Neural progenitor cell (in vitro differentiated cells): ENCODE results near the gene GNAQ. TPM values are rescaled to one million over a fixed set of nuclear protein-coding genes. Genes with fewer than 3 reads are reported as not detected.

Source experiments
- DNase-seq: peaks from one replicate; pipeline ENCODE4 v3.0.0-alpha.2; 2016; ENCODE audit warnings: low spot score
- H2AFZ ChIP-seq: fragments of 200-600 bp; sonication (generic); replicated peaks from 2 replicates; pipeline ENCODE4 v1.6.1; 2016; ENCODE audit warnings: antibody characterized with exemption
- H3F3A ChIP-seq: fragments of 200-600 bp; sonication (generic); 2 replicates; pipeline ENCODE4 v1.6.1; 2016; ENCODE audit warnings: antibody characterized with exemption, low read depth
- H3K27ac ChIP-seq: fragments of 200-600 bp; sonication (generic); 2 replicates; pipeline ENCODE4 v1.5.1; 2016; ENCODE audit warnings: mild to moderate bottlenecking
- H3K27me3 ChIP-seq: fragments of 200-600 bp; sonication (generic); 2 replicates; pipeline ENCODE4 v1.6.1; 2016; ENCODE audit warnings: mild to moderate bottlenecking, moderate library complexity
- H3K36me3 ChIP-seq: fragments of 200-600 bp; sonication (generic); 2 replicates; pipeline ENCODE4 v1.5.1; 2016
- H3K4me1 ChIP-seq: fragments of 200-600 bp; sonication (generic); 2 replicates; pipeline ENCODE4 v1.6.1; 2016; ENCODE audit warnings: mixed run types
- H3K4me2 ChIP-seq: fragments of 200-600 bp; sonication (generic); 2 replicates; pipeline ENCODE4 v1.6.1; 2016
- H3K4me3 ChIP-seq: fragments of 200-600 bp; sonication (generic); 2 replicates; pipeline ENCODE4 v1.5.1; 2016
- H3K79me2 ChIP-seq: fragments of 200-600 bp; sonication (generic); 2 replicates; pipeline ENCODE4 v1.6.1; 2016; ENCODE audit warnings: low read depth
- H3K9ac ChIP-seq: fragments of 200-600 bp; sonication (generic); 2 replicates; pipeline ENCODE4 v1.6.1; 2016
- H3K9me3 ChIP-seq: fragments of 200-600 bp; sonication (generic); 2 replicates; pipeline ENCODE4 v1.5.1; 2016; ENCODE audit warnings: low read depth
- H4K20me1 ChIP-seq: fragments of 200-600 bp; sonication (generic); 2 replicates; pipeline ENCODE4 v1.6.1; 2016; ENCODE audit warnings: low read depth
- H3K27ac Mint-ChIP-seq: 3 replicates; pipeline ENCODE4 v1.8.0; 2021; ENCODE audit warnings: mixed read lengths
- H3K27me3 Mint-ChIP-seq: 2 replicates; pipeline ENCODE4 v1.8.0; 2022; ENCODE audit warnings: low read depth, mild to moderate bottlenecking, inconsistent platforms, moderate library complexity, mixed read lengths; ENCODE audit not compliant: insufficient read depth
- H3K36me3 Mint-ChIP-seq: 3 replicates; pipeline ENCODE4 v1.8.0; 2021; ENCODE audit warnings: mixed read lengths
- H3K4me1 Mint-ChIP-seq: 3 replicates; pipeline ENCODE4 v1.8.0; 2021; ENCODE audit warnings: mixed read lengths
- H3K4me3 Mint-ChIP-seq: 3 replicates; pipeline ENCODE4 v1.8.0; 2021; ENCODE audit warnings: mild to moderate bottlenecking, moderate library complexity, mixed read lengths
- H3K9me3 Mint-ChIP-seq: 3 replicates; pipeline ENCODE4 v1.8.0; 2020; ENCODE audit warnings: mixed read lengths
- CTCF ChIP-seq: fragments of 200-600 bp; sonication (generic); IDR thresholded peaks from 2 replicates; pipeline ENCODE4 v1.5.1; 2017; ENCODE audit warnings: antibody characterized with exemption, mild to moderate bottlenecking
- EZH2 ChIP-seq: fragments of 200-600 bp; sonication (generic); IDR thresholded peaks from 2 replicates; pipeline ENCODE4 v1.6.1; 2017; ENCODE audit warnings: antibody characterized with exemption, mild to moderate bottlenecking, moderate library complexity
- EZH2phosphoT487 ChIP-seq: fragments of 200-600 bp; sonication (generic); IDR thresholded peaks from 2 replicates; pipeline ENCODE4 v1.6.1; 2017; ENCODE audit warnings: antibody characterized with exemption
- total RNA-seq: library from RNA; depleted of rRNA; stranded (reverse); fragments of >200 nt; gene quantifications from 2 replicates; pipeline ENCODE4 v1.2.3, GENCODE V29; 2015; ENCODE audit warnings: low replicate concordance

GNAQ gene
- total RNA-seq, 1 donor from 2014 or later, result 87.9 TPM

GRCh38 chr9:77803423-77803822, 228.2 kb downstream of the GNAQ start:
- Histone ChIP-seq H3K9me3 (no peaks in the 10 kb centered on the region), H3K36me3 (no peaks in the 10 kb centered on the region), H4K20me1 (no peaks in the 10 kb centered on the region), H3K27ac (no peak overlapping the region), H3F3A (no peaks in the 10 kb centered on the region), H3K9ac (no peak overlapping the region), H3K4me3 (no peak overlapping the region), H2AFZ (no peak overlapping the region), H3K27me3 (no peaks in the 10 kb centered on the region), H3K4me2 (no peak overlapping the region), H3K4me1 (peaks cover 7% of the 10 kb centered on the region), H3K79me2 (peaks cover 5% of the 10 kb centered on the region)
- Mint-ChIP-seq H3K4me1 (peaks cover 21% of the 10 kb centered on the region), H3K36me3 (peaks cover 6% of the 10 kb centered on the region), H3K4me3 (no peak overlapping the region), H3K9me3 (no peaks in the 10 kb centered on the region), H3K27ac (no peak overlapping the region), H3K27me3 (peaks cover 2% of the 10 kb centered on the region)
- TF ChIP-seq CTCF (no peak), EZH2phosphoT487 (no peak), EZH2 (no peak)
- no peak for DNase-seq

- Mint-ChIP-seq H3K4me3 (no peak overlapping the region), H3K27me3 (peaks cover 2% of the 10 kb centered on the region), H3K4me1 (peaks cover 21% of the 10 kb centered on the region), H3K27ac (no peak overlapping the region), H3K36me3 (peaks cover 6% of the 10 kb centered on the region), H3K9me3 (no peaks in the 10 kb centered on the region)
- H3K27me3 ChIP-seq, result no peaks in the 10 kb centered on the region
- H3K27ac ChIP-seq, result no peak overlapping the region
- no peak for DNase-seq
- no peak overlapping the region for H2AFZ ChIP-seq
- no peaks in the 10 kb centered on the region for H3K9me3 ChIP-seq
- H3F3A ChIP-seq, result no peaks in the 10 kb centered on the region
- H3K4me3 ChIP-seq, result no peak overlapping the region
- no peak for TF ChIP-seq EZH2phosphoT487
- no peak for TF ChIP-seq EZH2
- no peak for TF ChIP-seq CTCF
- no peaks in the 10 kb centered on the region for H3K36me3 ChIP-seq
- peaks cover 5% of the 10 kb centered on the region for H3K79me2 ChIP-seq
- no peak overlapping the region for H3K9ac ChIP-seq
- no peaks in the 10 kb centered on the region for H4K20me1 ChIP-seq
- H3K4me2 ChIP-seq, result no peak overlapping the region
- peaks cover 7% of the 10 kb centered on the region for H3K4me1 ChIP-seq
Measured at GRCh38 chr9:77802515-77803293, 228.9 kb downstream of the GNAQ start.

- no peak overlapping the region for H2AFZ ChIP-seq
- Mint-ChIP-seq H3K36me3 (peaks cover 6% of the 10 kb centered on the region), H3K27ac (no peak overlapping the region), H3K4me1 (peaks cover 21% of the 10 kb centered on the region), H3K4me3 (no peak overlapping the region), H3K27me3 (peaks cover 2% of the 10 kb centered on the region), H3K9me3 (no peaks in the 10 kb centered on the region)
- H3K79me2 ChIP-seq, result peaks cover 5% of the 10 kb centered on the region
- no peaks in the 10 kb centered on the region for H4K20me1 ChIP-seq
- H3K4me3 ChIP-seq, result no peak overlapping the region
- TF ChIP-seq EZH2phosphoT487, result no peak
- TF ChIP-seq EZH2, result no peak
- no peak for TF ChIP-seq CTCF
- H3K4me1 ChIP-seq, result peaks cover 7% of the 10 kb centered on the region
- H3F3A ChIP-seq, result no peaks in the 10 kb centered on the region
- no peak overlapping the region for H3K9ac ChIP-seq
- no peak overlapping the region for H3K4me2 ChIP-seq
- no peaks in the 10 kb centered on the region for H3K27me3 ChIP-seq
- H3K36me3 ChIP-seq, result no peaks in the 10 kb centered on the region
- H3K27ac ChIP-seq, result no peak overlapping the region
- no peaks in the 10 kb centered on the region for H3K9me3 ChIP-seq
- DNase-seq, result no peak
Measured at GRCh38 chr9:77802064-77802463, 229.5 kb downstream of the GNAQ start.
